K562 (cell line): ENCODE results near the gene ERBB3. TPM values are rescaled to one million over a fixed set of nuclear protein-coding genes. Genes with fewer than 3 reads are reported as not detected.

Experiments
- HMGN3 ChIP-seq: IDR thresholded peaks from 2 replicates; pipeline ENCODE4 v1.6.1; 2011; ENCODE audit warnings: borderline replicate concordance, low read depth, mild to moderate bottlenecking, mixed read lengths, low read length; ENCODE audit not compliant: insufficient read length; ENCODE audit errors: extremely low read depth
- IRF2 ChIP-seq: sonication (generic); formaldehyde crosslinking; IDR thresholded peaks from 2 replicates; pipeline ENCODE4 v1.8.1; 2022; ENCODE audit warnings: mild to moderate bottlenecking, missing genetic modification reagents
- MAZ ChIP-seq, 2 experiments: fragments of 450-650 bp in 1 of 2; sonication (generic) in 1 of 2; formaldehyde crosslinking; IDR thresholded peaks in 1 of 2; conservative IDR thresholded peaks in 1 of 2; 2 replicates each; pipeline versions ENCODE4 v1.4.0 to v1.5.0; 2020; ENCODE audit warnings: mild to moderate bottlenecking in 1 of 2, missing genetic modification reagents in 1 of 2
- RBFOX2 ChIP-seq: fragments of 200-400 bp; formaldehyde crosslinking; IDR thresholded peaks from 2 replicates; pipeline ENCODE4 v1.6.1; 2017; ENCODE audit warnings: low read depth, mild to moderate bottlenecking, low read length, moderate library complexity
- SP1 ChIP-seq: sonication (generic); formaldehyde crosslinking; IDR thresholded peaks from 2 replicates; pipeline ENCODE4 v1.8.1; 2022; ENCODE audit warnings: mild to moderate bottlenecking, missing genetic modification reagents
- SREBF2 ChIP-seq: sonication (generic); formaldehyde crosslinking; IDR thresholded peaks from 2 replicates; pipeline ENCODE4 v1.4.0; 2020; ENCODE audit warnings: mild to moderate bottlenecking, missing genetic modification reagents
- TARDBP ChIP-seq: fragments of 450-650 bp; IDR thresholded peaks from 2 replicates; pipeline ENCODE4 v1.6.1; 2016
- ZNF41 ChIP-seq: fragments of 250-450 bp; sonication (Bioruptor Pico); conservative IDR thresholded peaks from 2 replicates; pipeline ENCODE4 v1.4.0; 2020; ENCODE audit warnings: mild to moderate bottlenecking
- ZSCAN32 ChIP-seq: fragments of 450-650 bp; formaldehyde crosslinking; IDR thresholded peaks from 2 replicates; pipeline ENCODE4 v1.4.0; 2020; ENCODE audit warnings: mild to moderate bottlenecking, moderate library complexity
- polyA plus RNA-seq, 8 experiments: library from polyadenylated mRNA; depleted of rRNA in 4 of 8; stranded (reverse) in 5 of 8; unstranded in 3 of 8; fragments of >200 nt; fragmentation: Nextera tagmentation in 2 of 8; fragmentation: Illumina TruSeq in 1 of 8; extraction: Ambion mirVana in 2 of 8; extraction: Trizol in 1 of 8; gene quantifications; 2 replicates each; pipeline versions ENCODE4 v1.2.1 to v1.2.3, GENCODE V29; 2011 to 2014; ENCODE audit warnings: inconsistent platforms in 1 of 8, missing spikeins in 1 of 8
- total RNA-seq, 7 experiments: library from RNA; depleted of rRNA in 6 of 7; stranded (reverse); fragments of >200 nt in 6 of 7; fragmentation: Illumina TruSeq in 2 of 7; extraction: Trizol in 2 of 7; gene quantifications; 2 replicates each; pipeline versions ENCODE4 v1.2.1 to v1.2.3, GENCODE V29; 2011 to 2021; ENCODE audit warnings: low replicate concordance in 1 of 7
- TF ChIP-seq, protein P1 (sequence below), 2 experiments: IDR thresholded peaks; 2 replicates each; pipeline ENCODE4 v1.6.1; 2011; ENCODE audit warnings: borderline replicate concordance in 1 of 2, control low read depth in 1 of 2, low read depth in 1 of 2, low read length in 1 of 2, mild to moderate bottlenecking in 1 of 2, mixed read lengths in 1 of 2, moderate library complexity in 1 of 2; ENCODE audit not compliant: insufficient read depth in 1 of 2, insufficient read length in 1 of 2, poor library complexity in 1 of 2, severe bottlenecking in 1 of 2; ENCODE audit errors: extremely low read depth in 1 of 2
- TF ChIP-seq, protein P2 (sequence below), 3 experiments: IDR thresholded peaks in 2 of 3; conservative IDR thresholded peaks in 1 of 3; 2 replicates each; pipeline ENCODE4 v1.5.1; 2011 to 2012; ENCODE audit warnings: low read length in 3 of 3, mild to moderate bottlenecking in 3 of 3, control low read depth in 2 of 3, improper control_type of control experiment in 1 of 3, inconsistent platforms in 1 of 3, low read depth in 1 of 3, mixed read lengths in 1 of 3, moderate library complexity in 1 of 3; ENCODE audit not compliant: insufficient read depth in 2 of 3
- TF ChIP-seq, protein P3 (sequence below): fragments of 250-450 bp; sonication (Bioruptor Pico); IDR thresholded peaks from 2 replicates; pipeline ENCODE4 v1.5.0; 2020; ENCODE audit warnings: mild to moderate bottlenecking
- TF ChIP-seq, protein P4 (sequence below): fragments of 450-650 bp; formaldehyde crosslinking; IDR thresholded peaks from 2 replicates; pipeline ENCODE4 v1.4.0; 2020; ENCODE audit warnings: mild to moderate bottlenecking, moderate library complexity
- TF ChIP-seq, protein P5 (sequence below): IDR thresholded peaks from 2 replicates; pipeline ENCODE4 v1.6.1; 2012; ENCODE audit warnings: low read depth, low read length, improper control_type of control experiment, borderline replicate concordance
- TF ChIP-seq, protein P6 (sequence below): sonication (generic); formaldehyde crosslinking; IDR thresholded peaks from 2 replicates; pipeline ENCODE4 v1.8.1; 2023; ENCODE audit warnings: mild to moderate bottlenecking, missing genetic modification reagents

ERBB3 gene
- total and polyA plus RNA-seq, 9 of the 15 experiments (the other 6 are each of a cell fraction or from before 2014, with no cell fraction given) = 1.5 to 5.4 (median 3.8) TPM

DNA sequence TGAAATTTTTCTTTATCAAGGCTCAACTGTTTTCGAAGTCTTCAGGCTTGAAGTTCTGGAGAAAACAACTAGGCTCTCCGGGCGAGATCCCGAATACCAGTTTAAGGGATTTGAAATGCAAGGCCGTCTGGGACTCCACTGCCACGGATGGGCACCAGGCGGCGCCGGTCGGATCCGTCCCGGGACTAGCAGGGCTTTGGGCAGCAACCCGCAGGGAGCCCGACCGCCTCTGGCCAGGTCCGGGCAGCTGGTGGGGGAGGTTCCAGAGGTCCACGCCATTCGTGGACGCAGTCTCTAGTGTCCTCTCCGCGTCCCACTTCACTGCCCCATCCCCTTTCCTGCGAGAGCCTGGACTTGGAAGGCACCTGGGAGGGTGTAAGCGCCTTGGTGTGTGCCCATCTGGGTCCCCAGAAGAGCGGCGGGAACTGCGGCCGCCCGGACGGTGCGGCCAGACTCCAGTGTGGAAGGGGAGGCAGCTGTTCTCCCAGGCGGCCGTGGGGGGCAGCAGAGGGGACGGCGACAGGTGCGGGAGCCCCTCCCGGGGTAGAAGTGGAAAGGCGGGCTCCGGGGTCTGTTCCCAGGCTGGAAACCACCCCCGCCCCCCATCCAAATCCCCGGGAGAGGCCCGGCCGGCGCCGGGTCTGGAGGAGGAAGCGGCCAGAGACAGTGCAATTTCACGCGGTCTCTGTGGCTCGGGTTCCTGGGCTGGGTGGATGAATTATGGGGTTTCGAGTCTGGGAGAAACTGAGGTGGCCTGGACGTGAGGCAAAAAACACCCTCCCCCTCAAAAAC is 838 bp upstream of the ERBB3 start (continued):
- TF ChIP-seq, protein P1, sequence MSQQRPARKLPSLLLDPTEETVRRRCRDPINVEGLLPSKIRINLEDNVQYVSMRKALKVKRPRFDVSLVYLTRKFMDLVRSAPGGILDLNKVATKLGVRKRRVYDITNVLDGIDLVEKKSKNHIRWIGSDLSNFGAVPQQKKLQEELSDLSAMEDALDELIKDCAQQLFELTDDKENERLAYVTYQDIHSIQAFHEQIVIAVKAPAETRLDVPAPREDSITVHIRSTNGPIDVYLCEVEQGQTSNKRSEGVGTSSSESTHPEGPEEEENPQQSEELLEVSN (IDR thresholded peaks at IDR 0.05; ENCODE audit: borderline replicate concordance in 1 of 2, extremely low read depth in 1 of 2, insufficient read depth in 1 of 2, insufficient read length in 1 of 2, low read depth in 1 of 2, low read length in 1 of 2, poor library complexity in 1 of 2, severe bottlenecking in 1 of 2) = peak in 1 of 2 experiments; percentile 39
- no peak for TF ChIP-seq ZNF41 (CRISPR knock-in tag)
- TF ChIP-seq, protein P2, sequence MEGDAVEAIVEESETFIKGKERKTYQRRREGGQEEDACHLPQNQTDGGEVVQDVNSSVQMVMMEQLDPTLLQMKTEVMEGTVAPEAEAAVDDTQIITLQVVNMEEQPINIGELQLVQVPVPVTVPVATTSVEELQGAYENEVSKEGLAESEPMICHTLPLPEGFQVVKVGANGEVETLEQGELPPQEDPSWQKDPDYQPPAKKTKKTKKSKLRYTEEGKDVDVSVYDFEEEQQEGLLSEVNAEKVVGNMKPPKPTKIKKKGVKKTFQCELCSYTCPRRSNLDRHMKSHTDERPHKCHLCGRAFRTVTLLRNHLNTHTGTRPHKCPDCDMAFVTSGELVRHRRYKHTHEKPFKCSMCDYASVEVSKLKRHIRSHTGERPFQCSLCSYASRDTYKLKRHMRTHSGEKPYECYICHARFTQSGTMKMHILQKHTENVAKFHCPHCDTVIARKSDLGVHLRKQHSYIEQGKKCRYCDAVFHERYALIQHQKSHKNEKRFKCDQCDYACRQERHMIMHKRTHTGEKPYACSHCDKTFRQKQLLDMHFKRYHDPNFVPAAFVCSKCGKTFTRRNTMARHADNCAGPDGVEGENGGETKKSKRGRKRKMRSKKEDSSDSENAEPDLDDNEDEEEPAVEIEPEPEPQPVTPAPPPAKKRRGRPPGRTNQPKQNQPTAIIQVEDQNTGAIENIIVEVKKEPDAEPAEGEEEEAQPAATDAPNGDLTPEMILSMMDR (IDR thresholded peaks at IDR 0.05 in 2 of 3, conservative IDR thresholded peaks at IDR 0.05 in 1 of 3; ENCODE audit: insufficient read depth in 2 of 3, low read depth in 1 of 3, low read length in 3 of 3) = peak; percentile 64 to 67 (median 65)
- 0 out of 2 replicates have a peak, but pooled peaks have one; percentile 23 for TF ChIP-seq SP1 (CRISPR knock-in tag)
- TF ChIP-seq, protein P3, sequence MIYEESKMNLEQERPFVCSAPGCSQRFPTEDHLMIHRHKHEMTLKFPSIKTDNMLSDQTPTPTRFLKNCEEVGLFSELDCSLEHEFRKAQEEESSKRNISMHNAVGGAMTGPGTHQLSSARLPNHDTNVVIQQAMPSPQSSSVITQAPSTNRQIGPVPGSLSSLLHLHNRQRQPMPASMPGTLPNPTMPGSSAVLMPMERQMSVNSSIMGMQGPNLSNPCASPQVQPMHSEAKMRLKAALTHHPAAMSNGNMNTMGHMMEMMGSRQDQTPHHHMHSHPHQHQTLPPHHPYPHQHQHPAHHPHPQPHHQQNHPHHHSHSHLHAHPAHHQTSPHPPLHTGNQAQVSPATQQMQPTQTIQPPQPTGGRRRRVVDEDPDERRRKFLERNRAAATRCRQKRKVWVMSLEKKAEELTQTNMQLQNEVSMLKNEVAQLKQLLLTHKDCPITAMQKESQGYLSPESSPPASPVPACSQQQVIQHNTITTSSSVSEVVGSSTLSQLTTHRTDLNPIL (CRISPR knock-in tag) = no peak
- TF ChIP-seq HMGN3 = peak; percentile 79
- TF ChIP-seq, protein P4, sequence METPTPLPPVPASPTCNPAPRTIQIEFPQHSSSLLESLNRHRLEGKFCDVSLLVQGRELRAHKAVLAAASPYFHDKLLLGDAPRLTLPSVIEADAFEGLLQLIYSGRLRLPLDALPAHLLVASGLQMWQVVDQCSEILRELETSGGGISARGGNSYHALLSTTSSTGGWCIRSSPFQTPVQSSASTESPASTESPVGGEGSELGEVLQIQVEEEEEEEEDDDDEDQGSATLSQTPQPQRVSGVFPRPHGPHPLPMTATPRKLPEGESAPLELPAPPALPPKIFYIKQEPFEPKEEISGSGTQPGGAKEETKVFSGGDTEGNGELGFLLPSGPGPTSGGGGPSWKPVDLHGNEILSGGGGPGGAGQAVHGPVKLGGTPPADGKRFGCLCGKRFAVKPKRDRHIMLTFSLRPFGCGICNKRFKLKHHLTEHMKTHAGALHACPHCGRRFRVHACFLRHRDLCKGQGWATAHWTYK = peak; percentile 47; the same call in 1 of the 2 replicates
- peak; percentile 66 for TF ChIP-seq RBFOX2
- no peak for TF ChIP-seq IRF2
- TF ChIP-seq TARDBP = peak; percentile 59; the same call in 1 of the 2 replicates
- TF ChIP-seq, protein P5, sequence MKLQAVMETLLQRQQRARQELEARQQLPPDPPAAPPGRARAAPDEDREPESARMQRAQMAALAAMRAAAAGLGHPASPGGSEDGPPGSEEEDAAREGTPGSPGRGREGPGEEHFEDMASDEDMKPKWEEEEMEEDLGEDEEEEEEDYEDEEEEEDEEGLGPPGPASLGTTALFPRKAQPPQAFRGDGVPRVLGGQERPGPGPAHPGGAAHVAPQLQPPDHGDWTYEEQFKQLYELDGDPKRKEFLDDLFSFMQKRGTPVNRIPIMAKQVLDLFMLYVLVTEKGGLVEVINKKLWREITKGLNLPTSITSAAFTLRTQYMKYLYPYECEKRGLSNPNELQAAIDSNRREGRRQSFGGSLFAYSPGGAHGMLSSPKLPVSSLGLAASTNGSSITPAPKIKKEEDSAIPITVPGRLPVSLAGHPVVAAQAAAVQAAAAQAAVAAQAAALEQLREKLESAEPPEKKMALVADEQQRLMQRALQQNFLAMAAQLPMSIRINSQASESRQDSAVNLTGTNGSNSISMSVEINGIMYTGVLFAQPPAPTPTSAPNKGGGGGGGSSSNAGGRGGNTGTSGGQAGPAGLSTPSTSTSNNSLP = no peak
- TF ChIP-seq SREBF2 (CRISPR knock-in tag) = no peak
- TF ChIP-seq MAZ (CRISPR knock-in tag; conservative IDR thresholded peaks at IDR 0.05 in 1 of 2, IDR thresholded peaks at IDR 0.05 in 1 of 2) = peak; percentile 18 to 25; a peak in 3 of 4 replicates
- TF ChIP-seq, protein P6, sequence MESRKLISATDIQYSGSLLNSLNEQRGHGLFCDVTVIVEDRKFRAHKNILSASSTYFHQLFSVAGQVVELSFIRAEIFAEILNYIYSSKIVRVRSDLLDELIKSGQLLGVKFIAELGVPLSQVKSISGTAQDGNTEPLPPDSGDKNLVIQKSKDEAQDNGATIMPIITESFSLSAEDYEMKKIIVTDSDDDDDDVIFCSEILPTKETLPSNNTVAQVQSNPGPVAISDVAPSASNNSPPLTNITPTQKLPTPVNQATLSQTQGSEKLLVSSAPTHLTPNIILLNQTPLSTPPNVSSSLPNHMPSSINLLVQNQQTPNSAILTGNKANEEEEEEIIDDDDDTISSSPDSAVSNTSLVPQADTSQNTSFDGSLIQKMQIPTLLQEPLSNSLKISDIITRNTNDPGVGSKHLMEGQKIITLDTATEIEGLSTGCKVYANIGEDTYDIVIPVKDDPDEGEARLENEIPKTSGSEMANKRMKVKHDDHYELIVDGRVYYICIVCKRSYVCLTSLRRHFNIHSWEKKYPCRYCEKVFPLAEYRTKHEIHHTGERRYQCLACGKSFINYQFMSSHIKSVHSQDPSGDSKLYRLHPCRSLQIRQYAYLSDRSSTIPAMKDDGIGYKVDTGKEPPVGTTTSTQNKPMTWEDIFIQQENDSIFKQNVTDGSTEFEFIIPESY (CRISPR knock-in tag) = 0 out of 2 replicates have a peak, but pooled peaks have one; percentile 46
- TF ChIP-seq ZSCAN32 (CRISPR knock-in tag) = peak; percentile 69
